Measurements from ENCODE around the gene ABCB8.
"Not testable (repeated sequence)": the region's sequence is repeated elsewhere in the genome, so short reads cannot be mapped to it uniquely, and the experiment has no call there.

ABCB8 gene

GRCh38 chr7:151015967-151016366, 12.3 kb upstream of the ABCB8 start:
- no peak for DNase-seq

- DNase-seq: no peak
Observed at GRCh38 chr7:151016505-151016904, 11.7 kb upstream of the ABCB8 start.

GRCh38 chr7:151016942-151017341, 11.3 kb upstream of the ABCB8 start:
- DNase-seq: no peak

GRCh38 chr7:151017370-151017952, 10.8 kb upstream of the ABCB8 start:
- DNase-seq: peak in 2 of 3 experiments; percentile 59 to 72

GRCh38 chr7:151017953-151018420, 10.3 kb upstream of the ABCB8 start:
- DNase-seq: peak in 2 of 3 experiments; percentile 20 to 94

- DNase-seq: peak in 2 of 3 experiments; percentile 95
Observed at GRCh38 chr7:151018421-151019129, 9.7 kb upstream of the ABCB8 start.

GRCh38 chr7:151019130-151019447, 9.2 kb upstream of the ABCB8 start:
- DNase-seq: no peak

- no peak for DNase-seq
Observed at GRCh38 chr7:151020231-151020630, 8.0 kb upstream of the ABCB8 start.

- DNase-seq: no peak
Observed at GRCh38 chr7:151023232-151023631, 5.0 kb upstream of the ABCB8 start.

GRCh38 chr7:151024435-151025056, 3.7 kb upstream of the ABCB8 start, which contains the start of gene ATG9B:
TSS of gene ATG9B (minus strand) at chr7:151024494. CDS start at chr7:151024423, 71 bp downstream.
- no peak for DNase-seq

GRCh38 chr7:151025924-151026671, 2.2 kb upstream of the ABCB8 start:
- DNase-seq: no peak

GRCh38 chr7:151026771-151027727, 1.2 kb upstream of the ABCB8 start:
- peak in 1 of 3 experiments; percentile 15 for DNase-seq

- DNase-seq: not testable (repeated sequence)
Observed at GRCh38 chr7:151027728-151028130, 521 bp upstream of the ABCB8 start.

GRCh38 chr7:151028948-151029501, 775 bp downstream of the ABCB8 start:
- no peak for DNase-seq

- no peak for DNase-seq
Observed at GRCh38 chr7:151031011-151031410, 2.8 kb downstream of the ABCB8 start.

GRCh38 chr7:151032936-151033863, 5.0 kb downstream of the ABCB8 start:
- no peak for DNase-seq

- DNase-seq: no peak
Observed at GRCh38 chr7:151033864-151034249, 5.6 kb downstream of the ABCB8 start.

GRCh38 chr7:151034312-151035025, 6.2 kb downstream of the ABCB8 start:
- no peak for DNase-seq

- DNase-seq: no peak
Observed at GRCh38 chr7:151035026-151035717, 6.9 kb downstream of the ABCB8 start.

Measured in NCI-H1417 (cell line).